Right lobe of liver (tissue), 4 donors: ENCODE measurements around the gene RNPEP.

Experiments used
- POLR2A ChIP-seq: fragments of 450-650 bp; IDR thresholded peaks from one replicate; pipeline ENCODE4 v1.6.1; 2017; ENCODE audit warnings: antibody characterized with exemption, mild to moderate bottlenecking
- TF ChIP-seq, protein P1 (sequence below), 4 donors: fragments of 200-600 bp in 3 of 4; fragments of 450-650 bp in 1 of 4; IDR thresholded peaks; one replicate each; pipeline versions ENCODE4 v1.5.1 to v1.8.0; 2016 to 2022; ENCODE audit warnings: antibody characterized with exemption in 4 of 4, mild to moderate bottlenecking in 2 of 4
- donor health status: DM: no; HTN: no; CAD: no.
- donor health status: DM: no; HTN: no; CAD: no.
- donor health status: DM: no; HTN: yes; CAD: no.

GRCh38 chr1:201954263-201955008 is 28.0 kb upstream of the RNPEP start:
- TF ChIP-seq POLR2A = no peak
- TF ChIP-seq, protein P1, sequence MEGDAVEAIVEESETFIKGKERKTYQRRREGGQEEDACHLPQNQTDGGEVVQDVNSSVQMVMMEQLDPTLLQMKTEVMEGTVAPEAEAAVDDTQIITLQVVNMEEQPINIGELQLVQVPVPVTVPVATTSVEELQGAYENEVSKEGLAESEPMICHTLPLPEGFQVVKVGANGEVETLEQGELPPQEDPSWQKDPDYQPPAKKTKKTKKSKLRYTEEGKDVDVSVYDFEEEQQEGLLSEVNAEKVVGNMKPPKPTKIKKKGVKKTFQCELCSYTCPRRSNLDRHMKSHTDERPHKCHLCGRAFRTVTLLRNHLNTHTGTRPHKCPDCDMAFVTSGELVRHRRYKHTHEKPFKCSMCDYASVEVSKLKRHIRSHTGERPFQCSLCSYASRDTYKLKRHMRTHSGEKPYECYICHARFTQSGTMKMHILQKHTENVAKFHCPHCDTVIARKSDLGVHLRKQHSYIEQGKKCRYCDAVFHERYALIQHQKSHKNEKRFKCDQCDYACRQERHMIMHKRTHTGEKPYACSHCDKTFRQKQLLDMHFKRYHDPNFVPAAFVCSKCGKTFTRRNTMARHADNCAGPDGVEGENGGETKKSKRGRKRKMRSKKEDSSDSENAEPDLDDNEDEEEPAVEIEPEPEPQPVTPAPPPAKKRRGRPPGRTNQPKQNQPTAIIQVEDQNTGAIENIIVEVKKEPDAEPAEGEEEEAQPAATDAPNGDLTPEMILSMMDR (IDR thresholded peaks at IDR 0.05) = no peak
